HG03457 (cell line): Measurements from ENCODE around the gene SKP2.
"Not testable (repeated sequence)": the region's sequence is repeated elsewhere in the genome, so short reads cannot be mapped to it uniquely, and the experiment has no call there.

Experiments
- ATAC-seq: cut with Tn5 transposase; IDR thresholded peaks from one replicate; pipeline ENCODE4 v1.9.1; 2021; ENCODE audit warnings: moderate number of reproducible peaks; ENCODE audit not compliant: unreplicated experiment

Gene SKP2

DNA sequence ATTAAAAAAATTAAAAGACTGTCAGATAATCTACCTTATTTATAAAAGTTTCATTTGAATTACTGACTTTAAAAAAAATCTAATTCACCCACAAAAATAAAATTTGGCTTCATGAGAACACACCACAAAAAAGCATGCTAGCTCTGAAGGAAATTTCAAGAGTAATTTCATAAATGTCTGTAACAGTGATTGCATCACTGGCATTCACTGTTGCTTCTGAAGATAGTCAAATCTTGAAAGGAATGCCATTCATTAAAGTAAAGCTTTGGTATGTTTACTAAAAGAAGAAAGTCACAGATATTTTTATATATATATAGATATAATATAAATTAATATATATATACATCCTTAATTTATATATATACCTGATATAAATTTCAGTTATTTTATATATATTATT is 46.4 kb downstream of the SKP2 start:
- no peak for ATAC-seq

- ATAC-seq = not testable (repeated sequence)
Measured at GRCh38 chr5:36198783-36199182, 46.9 kb downstream of the SKP2 start.

- ATAC-seq = no peak
Measured at GRCh38 chr5:36199620-36200019, 47.7 kb downstream of the SKP2 start.

DNA sequence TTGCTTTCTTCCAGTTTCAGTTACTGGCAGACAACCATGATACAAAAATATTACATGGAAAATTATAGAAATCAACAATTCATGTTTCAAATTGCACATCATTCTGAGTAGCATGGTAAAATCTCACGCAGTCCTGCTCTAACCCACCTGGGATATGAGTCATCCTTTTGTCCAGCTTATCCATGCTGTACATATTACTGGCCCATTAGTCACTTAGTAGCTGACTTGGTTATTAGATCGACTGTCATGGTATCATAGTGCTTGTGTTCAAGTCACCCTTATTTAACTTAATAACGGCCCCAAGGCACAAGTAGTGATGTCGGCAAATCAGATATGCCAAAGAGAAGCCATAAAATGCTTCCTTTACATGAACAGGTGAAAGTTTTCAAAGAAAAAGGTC is 48.6 kb downstream of the SKP2 start:
- no peak for ATAC-seq

DNA sequence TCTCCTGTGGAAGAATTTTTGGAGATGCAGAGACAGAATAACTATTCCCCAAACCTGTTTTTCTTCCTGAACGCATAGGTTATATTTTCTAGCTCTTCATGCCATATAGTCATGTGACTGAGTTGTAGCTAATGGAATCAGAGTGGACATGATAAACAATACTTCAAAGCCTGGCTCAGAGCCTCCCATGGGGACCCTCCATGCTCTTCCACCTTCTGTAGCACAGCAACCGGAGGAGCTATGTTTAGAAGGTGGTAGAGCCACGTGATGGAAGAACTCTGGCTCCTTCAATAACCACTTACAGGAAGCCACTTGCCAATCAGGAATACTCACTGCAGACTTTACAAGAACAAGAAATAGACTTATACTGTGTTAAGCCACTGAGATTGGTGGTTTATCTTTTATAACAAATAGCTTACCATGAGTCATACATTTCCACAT is 50.6 kb downstream of the SKP2 start:
- ATAC-seq = no peak

DNA sequence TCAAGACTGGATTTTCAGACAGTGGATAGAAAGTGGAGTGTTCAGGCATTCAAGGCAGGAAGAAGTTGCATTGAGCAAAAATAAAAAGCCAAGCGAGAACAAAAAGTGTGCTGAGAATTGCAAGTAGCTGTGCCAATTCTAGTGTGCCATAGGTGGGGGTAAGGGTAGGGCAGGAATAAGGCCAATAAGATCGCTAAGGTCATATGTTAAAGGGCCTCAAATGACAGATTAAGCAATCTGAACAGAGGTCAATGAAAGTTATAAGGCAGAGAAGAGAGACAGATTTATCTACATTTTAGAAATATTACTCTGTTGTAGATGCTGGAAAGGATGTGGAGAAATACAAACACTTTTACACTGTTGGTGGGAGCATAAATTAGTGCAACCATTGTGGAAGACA is 53.4 kb downstream of the SKP2 start:
- no peak for ATAC-seq

GRCh38 chr5:36206913-36207312 is 55.0 kb downstream of the SKP2 start:
- ATAC-seq = no peak

- no peak for ATAC-seq
Measured at GRCh38 chr5:36208786-36209185, 56.9 kb downstream of the SKP2 start.

GRCh38 chr5:36209664-36210063 is 57.8 kb downstream of the SKP2 start:
- no peak for ATAC-seq

DNA sequence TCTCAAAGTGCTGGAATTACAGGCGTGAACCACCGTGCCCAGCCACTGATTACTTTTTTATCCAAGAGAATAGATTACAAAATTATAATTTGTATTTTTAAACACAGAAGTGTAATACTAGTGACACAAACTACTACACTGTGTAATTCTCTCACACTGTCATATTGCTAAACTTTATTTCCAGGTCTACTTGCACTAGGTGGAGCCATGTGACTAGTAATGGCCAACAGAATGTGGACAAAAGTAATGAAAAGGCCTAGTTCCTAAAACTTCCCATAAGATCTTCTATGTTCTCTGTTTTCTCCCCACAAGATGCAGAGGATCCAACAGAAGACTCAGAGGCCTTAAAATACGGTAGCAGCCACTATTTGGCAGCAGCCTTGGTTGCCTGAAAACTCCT is 62.5 kb downstream of the SKP2 start:
- no peak for ATAC-seq

DNA sequence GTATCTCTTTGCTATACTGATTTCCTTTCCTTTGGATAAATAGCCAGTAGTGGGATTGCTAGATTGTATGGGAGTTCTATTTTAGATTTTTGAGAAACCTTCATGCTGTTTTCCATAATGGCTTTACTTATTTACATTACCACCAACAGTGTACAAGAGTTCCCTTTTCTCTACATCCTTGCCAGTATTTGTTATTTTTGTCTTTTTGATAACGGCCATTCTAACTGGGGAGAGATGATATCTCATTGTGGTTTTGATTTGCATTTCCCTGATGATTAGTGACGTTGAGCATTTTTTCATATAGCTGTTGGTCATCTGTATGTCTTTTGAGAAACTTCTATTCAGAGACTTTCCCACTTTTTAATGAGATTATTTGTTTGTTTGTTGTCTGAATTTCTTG is 64.0 kb downstream of the SKP2 start:
- ATAC-seq = no peak

GRCh38 chr5:36217567-36217966 is 65.7 kb downstream of the SKP2 start:
- ATAC-seq = no peak

- ATAC-seq = no peak
Measured at GRCh38 chr5:36217988-36218387, 66.1 kb downstream of the SKP2 start.

DNA sequence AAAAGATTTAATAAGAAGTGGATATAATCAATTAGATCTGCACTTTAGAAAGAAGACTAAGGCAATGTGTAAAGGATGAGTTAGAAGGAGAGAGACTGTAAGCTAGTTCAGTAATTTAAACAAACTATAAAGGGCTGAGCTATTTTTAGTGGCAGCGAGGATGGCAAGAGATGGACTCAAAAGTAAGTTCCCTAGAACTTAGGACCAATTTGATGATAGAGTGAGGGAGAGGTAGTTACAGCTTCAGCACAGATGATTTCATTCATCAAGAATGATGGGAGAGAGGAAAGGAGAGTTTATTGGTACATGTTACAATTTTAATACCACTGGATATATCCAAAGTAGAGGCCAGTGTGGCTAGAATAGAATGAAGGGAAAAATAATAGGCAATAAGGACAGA is 70.7 kb downstream of the SKP2 start:
- ATAC-seq = no peak

DNA sequence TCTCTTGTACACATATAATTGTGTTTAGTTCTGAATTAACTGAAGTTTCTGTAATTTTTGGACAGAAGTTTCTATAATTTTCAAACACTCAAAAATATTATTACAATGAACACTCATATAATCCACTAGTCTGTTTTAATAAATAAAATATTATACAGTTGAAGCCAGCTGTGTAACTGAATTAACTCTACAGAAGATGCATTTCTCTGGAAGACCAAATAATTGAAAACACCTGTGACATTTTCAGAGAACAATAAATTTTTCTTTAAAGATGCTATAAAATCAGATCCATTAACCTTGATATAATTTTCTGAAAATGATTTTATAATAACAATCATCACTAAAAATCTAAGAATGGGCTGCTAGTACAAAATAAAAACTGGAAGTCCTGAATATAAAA is 75.1 kb downstream of the SKP2 start:
- ATAC-seq = no peak

GRCh38 chr5:36228505-36228904 is 76.6 kb downstream of the SKP2 start:
- ATAC-seq = no peak

DNA sequence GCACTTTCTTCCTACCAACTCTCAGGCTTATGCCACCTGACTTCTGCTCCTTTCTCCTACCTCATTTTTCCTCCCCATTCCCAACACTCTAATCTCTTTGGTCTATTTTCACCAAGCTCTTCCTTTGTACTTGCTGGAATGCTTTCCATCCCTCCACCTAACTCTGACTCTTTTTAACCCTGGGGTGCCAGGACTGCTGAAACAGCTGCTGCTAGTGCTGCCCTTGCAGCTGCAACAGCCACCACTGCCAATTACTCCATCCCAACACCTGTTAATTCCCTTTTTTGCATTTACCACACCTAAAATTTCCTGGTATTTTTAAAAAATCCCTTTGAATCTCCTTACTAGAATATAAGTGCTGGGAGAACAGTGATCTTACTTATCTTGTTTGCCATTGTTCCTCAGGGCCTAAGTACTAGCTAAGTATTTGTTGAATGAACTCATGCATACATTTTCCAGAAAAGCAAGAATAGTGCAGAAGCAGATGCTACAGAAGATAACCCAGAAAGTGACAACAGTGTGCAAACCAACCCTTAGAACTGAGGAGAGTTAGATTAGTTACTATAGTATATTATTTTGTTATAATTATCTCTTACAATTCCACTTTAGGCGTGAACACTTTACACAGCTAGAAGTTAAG is 78.4 kb downstream of the SKP2 start:
- no peak for ATAC-seq

- ATAC-seq = no peak
Measured at GRCh38 chr5:36232533-36232932, 80.6 kb downstream of the SKP2 start.
